Prostate gland (tissue), 2 donors: ENCODE results near the gene OSBPL8.

ENCODE experiments used
- CTCF ChIP-seq, 4 experiments: fragments of 200-600 bp in 2 of 4; fragments of 450-650 bp in 2 of 4; sonication (generic) in 2 of 4; IDR thresholded peaks; 1 replicate in 3 of 4; 2 replicates in 1 of 4; pipeline ENCODE4 v1.5.1; 2016 to 2019; ENCODE audit warnings: antibody characterized with exemption in 4 of 4, mild to moderate bottlenecking in 2 of 4, moderate library complexity in 2 of 4
- POLR2AphosphoS5 ChIP-seq: sonication (generic); formaldehyde crosslinking; IDR thresholded peaks from one replicate; pipeline ENCODE4 v1.6.1; 2017; ENCODE audit warnings: antibody characterized with exemption

- TF ChIP-seq POLR2AphosphoS5 (no peak), CTCF (IDR thresholded peaks at IDR 0.05) (no peak)
These were observed 150.5 kb downstream of the OSBPL8 start for GRCh38 chr12:76409074-76409473.
